ENCODE results near the gene RNF212.

The RNF212 gene

GRCh38 chr4:1045595-1046201, 67.7 kb downstream of the RNF212 start:
- TF ChIP-seq FOXP2 (optimal IDR thresholded peaks at IDR 0.05; ENCODE audit: borderline replicate concordance, extremely low read depth, extremely low read length, insufficient read depth) (no peak), TAF1 (IDR thresholded peaks at IDR 0.05; ENCODE audit: borderline replicate concordance, insufficient read depth, low read length) (no peak), POLR2AphosphoS5 (IDR thresholded peaks at IDR 0.05; ENCODE audit: low read depth, low read length) (no peak), SIN3A (IDR thresholded peaks at IDR 0.05; ENCODE audit: borderline replicate concordance, insufficient read depth, low read length) (no peak), REST (IDR thresholded peaks at IDR 0.05; ENCODE audit: insufficient read depth in 1 of 2, low read depth in 2 of 2, low read length in 2 of 2) (no peak)

GRCh38 chr4:1045193-1045594, 68.2 kb downstream of the RNF212 start:
- no peak for TF ChIP-seq POLR2AphosphoS5 (IDR thresholded peaks at IDR 0.05; ENCODE audit: low read depth, low read length)
- TF ChIP-seq REST (IDR thresholded peaks at IDR 0.05; ENCODE audit: insufficient read depth in 1 of 2, low read depth in 2 of 2, low read length in 2 of 2): no peak
- TF ChIP-seq TAF1 (IDR thresholded peaks at IDR 0.05; ENCODE audit: borderline replicate concordance, insufficient read depth, low read length): no peak
- no peak for TF ChIP-seq FOXP2 (optimal IDR thresholded peaks at IDR 0.05; ENCODE audit: borderline replicate concordance, extremely low read depth, extremely low read length, insufficient read depth)
- TF ChIP-seq SIN3A (IDR thresholded peaks at IDR 0.05; ENCODE audit: borderline replicate concordance, insufficient read depth, low read length): no peak

GRCh38 chr4:1044469-1045192, 68.7 kb downstream of the RNF212 start:
- no peak for TF ChIP-seq TAF1 (IDR thresholded peaks at IDR 0.05; ENCODE audit: borderline replicate concordance, insufficient read depth, low read length)
- TF ChIP-seq SIN3A (IDR thresholded peaks at IDR 0.05; ENCODE audit: borderline replicate concordance, insufficient read depth, low read length): no peak
- TF ChIP-seq FOXP2 (optimal IDR thresholded peaks at IDR 0.05; ENCODE audit: borderline replicate concordance, extremely low read depth, extremely low read length, insufficient read depth): no peak
- TF ChIP-seq REST (IDR thresholded peaks at IDR 0.05; ENCODE audit: insufficient read depth in 1 of 2, low read depth in 2 of 2, low read length in 2 of 2): no peak
- TF ChIP-seq POLR2AphosphoS5 (IDR thresholded peaks at IDR 0.05; ENCODE audit: low read depth, low read length): no peak

- TF ChIP-seq POLR2AphosphoS5 (IDR thresholded peaks at IDR 0.05; ENCODE audit: low read depth, low read length) (peak; percentile 39), SIN3A (IDR thresholded peaks at IDR 0.05; ENCODE audit: borderline replicate concordance, insufficient read depth, low read length) (peak; percentile 94; the same call in 1 of the 2 replicates), TAF1 (IDR thresholded peaks at IDR 0.05; ENCODE audit: borderline replicate concordance, insufficient read depth, low read length) (no peak), FOXP2 (optimal IDR thresholded peaks at IDR 0.05; ENCODE audit: borderline replicate concordance, extremely low read depth, extremely low read length, insufficient read depth) (no peak), REST (IDR thresholded peaks at IDR 0.05; ENCODE audit: insufficient read depth in 1 of 2, low read depth in 2 of 2, low read length in 2 of 2) (no peak; a peak in 1 of 4 replicates)
Measured at GRCh38 chr4:1043651-1044468, 69.5 kb downstream of the RNF212 start.
